Neural cell (in vitro differentiated cells): ENCODE data around the gene KIZ. TPM values are rescaled to one million over a fixed set of nuclear protein-coding genes. Genes with fewer than 3 reads are reported as not detected.

ENCODE experiments used
- H2AFZ ChIP-seq: fragments of 200-600, 300-800 bp; sonication (generic), shearing (Covaris generic); 2 replicates; pipeline ENCODE4 v1.6.0; 2014; ENCODE audit warnings: low read depth, mild to moderate bottlenecking, antibody characterized with exemption, low read length, moderate library complexity
- H3F3A ChIP-seq: fragments of 200-600 bp; shearing (Covaris generic); 2 replicates; pipeline ENCODE4 v1.6.1; 2016; ENCODE audit warnings: mild to moderate bottlenecking, moderate library complexity, mixed read lengths, antibody characterized with exemption, low read length; ENCODE audit not compliant: insufficient read depth, poor library complexity, severe bottlenecking
- H3K27ac ChIP-seq: fragments of 200-600, 300-800 bp; sonication (generic), shearing (Covaris generic); 2 replicates; pipeline ENCODE4 v1.5.1; 2014; ENCODE audit warnings: mild to moderate bottlenecking, low read length, moderate library complexity
- H3K27me3 ChIP-seq: fragments of 300-800, 200-600 bp; sonication (generic), shearing (Covaris generic); 2 replicates; pipeline ENCODE4 v1.6.0; 2014; ENCODE audit warnings: mild to moderate bottlenecking, low read depth, low read length, moderate library complexity; ENCODE audit not compliant: insufficient read depth
- H3K36me3 ChIP-seq: fragments of 300-800, 200-600 bp; sonication (generic), shearing (Covaris generic); 2 replicates; pipeline ENCODE4 v1.5.1; 2014; ENCODE audit warnings: mild to moderate bottlenecking, antibody characterized with exemption, low read length, moderate library complexity; ENCODE audit not compliant: insufficient read depth
- H3K4me2 ChIP-seq: fragments of 300-800, 200-600 bp; sonication (generic), shearing (Covaris generic); 2 replicates; pipeline ENCODE4 v1.6.0; 2014; ENCODE audit warnings: mild to moderate bottlenecking, low read length
- H3K4me3 ChIP-seq: fragments of 300-800, 200-600 bp; sonication (generic), shearing (Covaris generic); 2 replicates; pipeline ENCODE4 v1.5.1; 2014; ENCODE audit warnings: mild to moderate bottlenecking, low read length, moderate library complexity
- H3K79me2 ChIP-seq: fragments of 200-600 bp; shearing (Covaris generic); replicated peaks from 2 replicates; pipeline ENCODE4 v1.6.0; 2014; ENCODE audit warnings: mild to moderate bottlenecking, low read length, moderate library complexity; ENCODE audit not compliant: insufficient read depth
- H3K9ac ChIP-seq: fragments of 300-800, 200-600 bp; sonication (generic), shearing (Covaris generic); 2 replicates; pipeline ENCODE4 v1.6.1; 2016; ENCODE audit warnings: mild to moderate bottlenecking, low read length, mixed read lengths
- H3K9me2 ChIP-seq: fragments of 200-600 bp; shearing (Covaris generic); 2 replicates; pipeline ENCODE4 v1.6.1; 2016; ENCODE audit warnings: mild to moderate bottlenecking, low read length, mixed read lengths; ENCODE audit not compliant: insufficient read depth
- H3K9me3 ChIP-seq: fragments of 200-600, 300-800 bp; sonication (generic), shearing (Covaris generic); 2 replicates; pipeline ENCODE4 v1.6.1; 2016; ENCODE audit warnings: mild to moderate bottlenecking, mixed run types, low read length, moderate library complexity, mixed read lengths
- H4K20me1 ChIP-seq: fragments of 200-600 bp; shearing (Covaris generic); 2 replicates; pipeline ENCODE4 v1.6.1; 2016; ENCODE audit warnings: mild to moderate bottlenecking, mixed run types; ENCODE audit not compliant: insufficient read depth
- CTCF ChIP-seq: fragments of 450-650 bp; IDR thresholded peaks from 2 replicates; pipeline ENCODE4 v1.5.1; 2014; ENCODE audit warnings: antibody characterized with exemption, mild to moderate bottlenecking, moderate library complexity; ENCODE audit not compliant: poor library complexity, severe bottlenecking
- EP300 ChIP-seq: fragments of 450-650 bp; conservative IDR thresholded peaks from 2 replicates; pipeline ENCODE4 v1.6.1; 2014; ENCODE audit warnings: antibody characterized with exemption, mild to moderate bottlenecking, moderate library complexity; ENCODE audit not compliant: poor library complexity, severe bottlenecking
- EZH2 ChIP-seq: fragments of 200-600, 300-800 bp; shearing (Covaris generic), sonication (generic); IDR thresholded peaks from 2 replicates; pipeline ENCODE4 v1.6.1; 2014; ENCODE audit warnings: antibody characterized with exemption, low read length, borderline replicate concordance, mild to moderate bottlenecking; ENCODE audit not compliant: insufficient read depth, poor library complexity, severe bottlenecking
- MXI1 ChIP-seq: fragments of 450-650 bp; conservative IDR thresholded peaks from 2 replicates; pipeline ENCODE4 v1.6.1; 2014; ENCODE audit warnings: antibody characterized with exemption, mild to moderate bottlenecking; ENCODE audit not compliant: poor library complexity, severe bottlenecking
- POLR2AphosphoS5 ChIP-seq: IDR thresholded peaks from 2 replicates; pipeline ENCODE4 v1.6.1; 2012
- RAD21 ChIP-seq: fragments of 450-650 bp; conservative IDR thresholded peaks from 2 replicates; pipeline ENCODE4 v1.6.1; 2014; ENCODE audit warnings: antibody characterized with exemption, mild to moderate bottlenecking, moderate library complexity
- SMC3 ChIP-seq: fragments of 450-650 bp; conservative IDR thresholded peaks from 2 replicates; pipeline ENCODE4 v1.6.1; 2014; ENCODE audit warnings: antibody characterized with exemption, mild to moderate bottlenecking, moderate library complexity; ENCODE audit not compliant: poor library complexity
- TAF1 ChIP-seq: IDR thresholded peaks from 2 replicates; pipeline ENCODE4 v1.6.1; 2012; ENCODE audit warnings: low read depth
- polyA plus RNA-seq: library from polyadenylated mRNA; depleted of rRNA; stranded (reverse); fragments of >200 nt; gene quantifications from 2 replicates; pipeline ENCODE4 v1.2.3, GENCODE V29; 2014
- TF ChIP-seq, protein P1 (sequence below): IDR thresholded peaks from 2 replicates; pipeline ENCODE4 v1.6.1; 2012; ENCODE audit warnings: borderline replicate concordance

The KIZ gene
- polyA plus RNA-seq, 1 donor from 2014 or later: 3.6 TPM

DNA sequence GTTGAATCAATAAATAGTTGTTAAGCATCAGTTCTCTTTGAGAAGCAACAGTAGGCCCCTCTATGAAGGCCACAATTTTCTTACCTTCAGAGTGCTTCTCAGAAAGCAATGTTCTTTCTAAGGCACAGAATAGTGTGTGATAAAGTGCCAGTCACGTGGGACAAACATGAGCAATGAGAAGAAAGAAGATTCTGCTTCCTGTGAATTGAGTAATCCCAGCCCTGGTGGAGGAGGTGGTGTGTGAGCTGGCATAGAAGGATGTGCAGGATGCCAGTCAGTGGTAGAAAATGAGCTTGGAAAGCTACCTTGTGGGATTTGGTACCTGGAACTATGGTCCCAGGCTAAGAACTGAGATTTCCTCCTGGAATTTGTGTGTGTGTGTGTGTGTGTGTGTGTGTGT, 21.7 kb downstream of the KIZ start (continued):
- TF ChIP-seq, protein P1, sequence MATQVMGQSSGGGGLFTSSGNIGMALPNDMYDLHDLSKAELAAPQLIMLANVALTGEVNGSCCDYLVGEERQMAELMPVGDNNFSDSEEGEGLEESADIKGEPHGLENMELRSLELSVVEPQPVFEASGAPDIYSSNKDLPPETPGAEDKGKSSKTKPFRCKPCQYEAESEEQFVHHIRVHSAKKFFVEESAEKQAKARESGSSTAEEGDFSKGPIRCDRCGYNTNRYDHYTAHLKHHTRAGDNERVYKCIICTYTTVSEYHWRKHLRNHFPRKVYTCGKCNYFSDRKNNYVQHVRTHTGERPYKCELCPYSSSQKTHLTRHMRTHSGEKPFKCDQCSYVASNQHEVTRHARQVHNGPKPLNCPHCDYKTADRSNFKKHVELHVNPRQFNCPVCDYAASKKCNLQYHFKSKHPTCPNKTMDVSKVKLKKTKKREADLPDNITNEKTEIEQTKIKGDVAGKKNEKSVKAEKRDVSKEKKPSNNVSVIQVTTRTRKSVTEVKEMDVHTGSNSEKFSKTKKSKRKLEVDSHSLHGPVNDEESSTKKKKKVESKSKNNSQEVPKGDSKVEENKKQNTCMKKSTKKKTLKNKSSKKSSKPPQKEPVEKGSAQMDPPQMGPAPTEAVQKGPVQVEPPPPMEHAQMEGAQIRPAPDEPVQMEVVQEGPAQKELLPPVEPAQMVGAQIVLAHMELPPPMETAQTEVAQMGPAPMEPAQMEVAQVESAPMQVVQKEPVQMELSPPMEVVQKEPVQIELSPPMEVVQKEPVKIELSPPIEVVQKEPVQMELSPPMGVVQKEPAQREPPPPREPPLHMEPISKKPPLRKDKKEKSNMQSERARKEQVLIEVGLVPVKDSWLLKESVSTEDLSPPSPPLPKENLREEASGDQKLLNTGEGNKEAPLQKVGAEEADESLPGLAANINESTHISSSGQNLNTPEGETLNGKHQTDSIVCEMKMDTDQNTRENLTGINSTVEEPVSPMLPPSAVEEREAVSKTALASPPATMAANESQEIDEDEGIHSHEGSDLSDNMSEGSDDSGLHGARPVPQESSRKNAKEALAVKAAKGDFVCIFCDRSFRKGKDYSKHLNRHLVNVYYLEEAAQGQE: no peak

GRCh38 chr20:21149344-21149743, 23.5 kb downstream of the KIZ start:
- H3K27ac ChIP-seq: no peak overlapping the region
- H3F3A ChIP-seq: no peaks in the 10 kb centered on the region
- no peaks in the 10 kb centered on the region for H3K79me2 ChIP-seq
- no peak overlapping the region for H3K4me3 ChIP-seq
- no peaks in the 10 kb centered on the region for H4K20me1 ChIP-seq
- no peaks in the 10 kb centered on the region for H3K9me2 ChIP-seq
- H3K9ac ChIP-seq: no peak overlapping the region
- no peak overlapping the region for H2AFZ ChIP-seq
- no peaks in the 10 kb centered on the region for H3K27me3 ChIP-seq
- no peak overlapping the region for H3K4me2 ChIP-seq
- TF ChIP-seq RAD21 (no peak), EZH2 (no peak), TAF1 (no peak), POLR2AphosphoS5 (no peak), MXI1 (no peak), EP300 (no peak), CTCF (no peak), SMC3 (no peak)
- TF ChIP-seq, protein P1: no peak
- no peaks in the 10 kb centered on the region for H3K9me3 ChIP-seq
- no peaks in the 10 kb centered on the region for H3K36me3 ChIP-seq
